IMR-90 (cell line): ENCODE data around the gene GCGR. TPM values are rescaled to one million over a fixed set of nuclear protein-coding genes. Genes with fewer than 3 reads are reported as not detected.

Source experiments
- ATAC-seq: fragments of 200-7000 bp; cut with Tn5 transposase; 2 replicates; pipeline ENCODE4 v1.9.1; 2020; ENCODE audit warnings: low read depth, mild to moderate bottlenecking, moderate library complexity
- BruUV-seq: library from RNA; stranded (reverse); fragments of 400-500 nt; replicated peaks from 2 replicates; lab custom pipeline; 2021; lab: Mats Ljungman, UMichigan
- CTCF ChIA-PET: fragments of 300-600 bp; formaldehyde crosslinking; extraction: SDS; loops from one replicate; lab custom pipeline; 2021; ENCODE audit warnings: antibody characterized with exemption; lab: Yijun Ruan, JAX
- POLR2A ChIA-PET: fragments of 300-600 bp; sonication (Branson Sonifier 250); formaldehyde crosslinking; loops from one replicate; lab custom pipeline; 2022; ENCODE audit warnings: antibody characterized with exemption; ENCODE audit not compliant: unreplicated experiment; lab: Charles Lee
- DNase-seq: peaks from one replicate; pipeline ENCODE4 v3.0.0; 2013
- H2AFZ ChIP-seq: replicated peaks from 2 replicates; pipeline ENCODE3; 2013; ENCODE audit warnings: low read length, mild to moderate bottlenecking; ENCODE audit not compliant: poor library complexity
- H2AK5ac ChIP-seq: 2 replicates; pipeline ENCODE4 v1.6.1; 2013; ENCODE audit warnings: low read depth, low read length, inconsistent platforms
- H2AK9ac ChIP-seq: replicated peaks from 2 replicates; pipeline ENCODE3; 2013; ENCODE audit warnings: mild to moderate bottlenecking, low read depth, low read length, moderate library complexity; ENCODE audit not compliant: poor library complexity
- H2BK120ac ChIP-seq: 2 replicates; pipeline ENCODE4 v1.6.1; 2013; ENCODE audit warnings: low read depth, low read length, inconsistent platforms
- H2BK15ac ChIP-seq: 3 replicates; pipeline ENCODE4 v1.6.1; 2013; ENCODE audit warnings: low read depth, low read length, inconsistent platforms
- H2BK20ac ChIP-seq: 2 replicates; pipeline ENCODE4 v1.6.1; 2013; ENCODE audit warnings: low read depth, mild to moderate bottlenecking, inconsistent platforms, low read length, moderate library complexity
- H2BK5ac ChIP-seq: 2 replicates; pipeline ENCODE4 v1.6.1; 2013; ENCODE audit warnings: mild to moderate bottlenecking, low read depth, low read length, inconsistent platforms; ENCODE audit not compliant: poor library complexity, severe bottlenecking
- H3K14ac ChIP-seq: replicated peaks from 2 replicates; pipeline ENCODE4 v1.6.1; 2013; ENCODE audit warnings: low read depth, low read length, inconsistent platforms
- H3K18ac ChIP-seq: 2 replicates; pipeline ENCODE4 v1.6.1; 2013; ENCODE audit warnings: low read depth, low read length, control low read depth
- H3K23ac ChIP-seq: 2 replicates; pipeline ENCODE4 v1.6.1; 2013; ENCODE audit warnings: low read depth, low read length, inconsistent platforms
- H3K27ac ChIP-seq: 2 replicates; pipeline ENCODE4 v1.5.1; 2013; ENCODE audit warnings: mild to moderate bottlenecking, control low read depth, low read length; ENCODE audit not compliant: insufficient read depth
- H3K27me3 ChIP-seq: 2 replicates; pipeline ENCODE4 v1.6.1; 2013; ENCODE audit warnings: low read length; ENCODE audit not compliant: control insufficient read depth, insufficient read depth
- H3K36me3 ChIP-seq: 2 replicates; pipeline ENCODE4 v1.6.1; 2013; ENCODE audit warnings: low read length, mixed read lengths; ENCODE audit not compliant: control insufficient read depth, insufficient read depth
- H3K4ac ChIP-seq: 2 replicates; pipeline ENCODE4 v1.6.1; 2013; ENCODE audit warnings: low read depth, low read length, inconsistent platforms
- H3K4me1 ChIP-seq: 2 replicates; pipeline ENCODE4 v1.6.1; 2013; ENCODE audit warnings: low read length, mixed read lengths; ENCODE audit not compliant: control insufficient read depth, insufficient read depth
- H3K4me2 ChIP-seq: 2 replicates; pipeline ENCODE4 v1.6.1; 2013; ENCODE audit warnings: low read depth, mild to moderate bottlenecking, control low read depth, low read length, moderate library complexity
- H3K4me3 ChIP-seq: 2 replicates; pipeline ENCODE4 v1.5.1; 2013; ENCODE audit warnings: low read depth, mild to moderate bottlenecking, control low read depth, low read length, moderate library complexity; ENCODE audit not compliant: insufficient read depth
- H3K56ac ChIP-seq: 2 replicates; pipeline ENCODE4 v1.6.1; 2013; ENCODE audit warnings: low read length, inconsistent platforms; ENCODE audit not compliant: insufficient read depth; ENCODE audit errors: extremely low read depth
- H3K79me1 ChIP-seq, 2 experiments: 2 replicates each; pipeline ENCODE4 v1.6.1; 2013; ENCODE audit warnings: low read length in 2 of 2, inconsistent platforms in 1 of 2, low read depth in 1 of 2
- H3K9ac ChIP-seq: 2 replicates; pipeline ENCODE4 v1.6.1; 2013; ENCODE audit warnings: low read depth, low read length, control low read depth
- H3K9me1 ChIP-seq: 2 replicates; pipeline ENCODE4 v1.6.1; 2013; ENCODE audit warnings: low read length, inconsistent platforms; ENCODE audit not compliant: insufficient read depth
- H3K9me3 ChIP-seq: 2 replicates; pipeline ENCODE4 v1.6.1; 2013; ENCODE audit warnings: low read length; ENCODE audit not compliant: control insufficient read depth, insufficient read depth
- H4K20me1 ChIP-seq: 2 replicates; pipeline ENCODE4 v1.6.1; 2013; ENCODE audit warnings: low read length, inconsistent platforms; ENCODE audit not compliant: insufficient read depth
- H4K5ac ChIP-seq: 2 replicates; pipeline ENCODE4 v1.6.1; 2013; ENCODE audit warnings: mild to moderate bottlenecking, low read depth, low read length, control low read depth
- H4K8ac ChIP-seq, 2 experiments: 2 replicates each; pipeline ENCODE4 v1.6.1; 2013; ENCODE audit warnings: low read depth in 2 of 2, low read length in 2 of 2, control low read depth in 1 of 2, inconsistent platforms in 1 of 2
- H4K91ac ChIP-seq: 2 replicates; pipeline ENCODE4 v1.6.1; 2013; ENCODE audit warnings: low read depth, low read length, inconsistent platforms; ENCODE audit not compliant: insufficient read depth
- CEBPB ChIP-seq: IDR thresholded peaks from 2 replicates; pipeline ENCODE4 v1.6.1; 2012; ENCODE audit warnings: low read depth, low read length, improper control_type of control experiment
- NFE2L2 ChIP-seq: fragments of 150-350 bp; IDR thresholded peaks from 2 replicates; pipeline ENCODE4 v1.6.1; 2016; ENCODE audit warnings: low read depth, mild to moderate bottlenecking, low read length
- WGBS, 2 experiments: methylation state at CpG; one replicate each; pipeline versions ENCODE4 v1.1.5 to v1.1.7; 2013; ENCODE audit warnings: missing lambda C conversion rate in 2 of 2; ENCODE audit not compliant: insufficient read length in 1 of 2; ENCODE audit errors: extremely low coverage in 2 of 2; 5-methylcytosine and 5-hydroxymethylcytosine counted together
- dilution Hi-C: fragments of 300-500 bp; cut with HindIII; formaldehyde crosslinking; loops from one replicate; pipeline ENCODE4 v1.14.3; 2018; ENCODE audit warnings: low sequenced_read_pairs; ENCODE audit not compliant: unreplicated experiment
- in situ Hi-C: fragments of 300-500 bp; cut with MboI; formaldehyde crosslinking; loops from 3 replicates; pipeline ENCODE4 v1.14.3; 2019; ENCODE audit warnings: low sequenced_read_pairs, inconsistent platforms, mixed read lengths
- intact Hi-C: fragments of 100-400 bp; cut with micrococcal nuclease; formaldehyde crosslinking; loops from 2 replicates; pipeline ENCODE4 v1.10.0; 2022
- polyA plus RNA-seq, 3 experiments: library from polyadenylated mRNA; depleted of rRNA; stranded (reverse); fragments of >200 nt; gene quantifications; 2 replicates each; pipeline ENCODE4 v1.2.3, GENCODE V29; 2012; ENCODE audit warnings: low replicate concordance in 1 of 3
- total RNA-seq: library from RNA; depleted of rRNA; stranded (reverse); fragments of >200 nt; gene quantifications from 2 replicates; pipeline ENCODE4 v1.2.3, GENCODE V29; 2012

The GCGR gene
- total and polyA plus RNA-seq, 2 of the 4 experiments (the other 2 are of a cell fraction) = not detected

GRCh38 chr17:81858967-81859905 is 55.3 kb downstream of the GCGR start:
- POLR2A ChIA-PET = interaction anchor here (0.6 kb wide), 1 partner anchor 128 kb away, joined by 4 read pairs; no protein-coding TSS in a partner anchor
- peak; percentile 46; the same call in 1 of the 2 replicates for TF ChIP-seq CEBPB
- no peak for TF ChIP-seq NFE2L2
- H3K23ac ChIP-seq = peak overlapping the region; percentile 94

More at GRCh38 chr17:81858967-81859905, 55.3 kb downstream of the GCGR start:
- Histone ChIP-seq H3K36me3 (peaks cover 43% of the 10 kb centered on the region), H2BK120ac (no peak overlapping the region), H2AK9ac (peak overlapping the region; percentile 91), H3K27me3 (no peaks in the 10 kb centered on the region), H4K91ac (peak overlapping the region; percentile 89), H3K18ac (no peak overlapping the region; the same call in 1 of the 2 replicates), H3K4me2 (peak overlapping the region; percentile 98), H3K14ac (peak overlapping the region; percentile 97), H3K27ac (peak overlapping the region; percentile 89), H2BK15ac (no peak overlapping the region), H3K56ac (peak overlapping the region; percentile 57; the same call in 1 of the 2 replicates), H4K20me1 (peaks cover 50% of the 10 kb centered on the region), H4K5ac (peak overlapping the region; percentile 39; the same call in 1 of the 2 replicates), H3K79me1 (peaks cover 23 to 69% of the 10 kb centered on the region in 2 experiments), H3K9ac (peak overlapping the region; percentile 86), H2BK5ac (peak overlapping the region; percentile 81), H4K8ac (peak overlapping the region in 1 of 2 experiments; percentile 69; a peak in 1 of 4 replicates), H2BK20ac (no peak overlapping the region), H3K4ac (peak overlapping the region; percentile 92), H3K9me3 (no peaks in the 10 kb centered on the region), H3K4me1 (peaks cover 18% of the 10 kb centered on the region), H3K9me1 (peaks cover 21% of the 10 kb centered on the region), H2AFZ (peak overlapping the region; percentile 43), H2AK5ac (peak overlapping the region; percentile 86), H3K4me3 (peak overlapping the region; percentile 82)
- CTCF ChIA-PET = no interaction called here
- TSS peak; percentile 31 for BruUV-seq
- WGBS, 2 experiments = 66% methylated on average over 6 of the region's 23 CpGs; no CpG with 5 or more reads in 1 of the 2 experiments
- in situ Hi-C loops = no loop called here
- intact Hi-C loops = no loop called here
- no peak for ATAC-seq
- no peak for DNase-seq
- dilution Hi-C loops = no loop called here
